OCI-LY7 (cell line): ENCODE results near the gene JPH3. TPM values are rescaled to one million over a fixed set of nuclear protein-coding genes. Genes with fewer than 3 reads are reported as not detected.

Experiments
- BruUV-seq: library from RNA; stranded (reverse); fragments of 400-500 nt; replicated peaks from 2 replicates; lab custom pipeline; 2021; lab: Mats Ljungman, UMichigan
- CTCF ChIA-PET: fragments of 300-600 bp; sonication (Branson Sonifier 250); formaldehyde crosslinking; loops from one replicate; lab custom pipeline; 2022; ENCODE audit warnings: antibody characterized with exemption; ENCODE audit not compliant: unreplicated experiment; lab: Charles Lee
- POLR2A ChIA-PET: fragments of 300-600 bp; sonication (Branson Sonifier 250); formaldehyde crosslinking; loops from one replicate; lab custom pipeline; 2022; ENCODE audit warnings: antibody characterized with exemption; lab: Charles Lee
- DNase-seq: peaks from one replicate; pipeline ENCODE4 v3.0.0-alpha.2; 2015; ENCODE audit warnings: low spot score
- H2AFZ ChIP-seq: fragments of 200-600 bp; sonication (generic), shearing (Covaris generic); 2 replicates; pipeline ENCODE4 v1.6.1; 2014; ENCODE audit warnings: mild to moderate bottlenecking, antibody characterized with exemption, low read length, moderate library complexity
- H3K27ac ChIP-seq: fragments of 200-600 bp; sonication (generic); 2 replicates; pipeline ENCODE4 v1.5.1; 2014; ENCODE audit warnings: mixed run types, low read depth, mild to moderate bottlenecking, moderate library complexity, low read length, inconsistent platforms; ENCODE audit not compliant: poor library complexity, severe bottlenecking
- H3K36me3 ChIP-seq: fragments of 200-600 bp; sonication (generic); 2 replicates; pipeline ENCODE4 v1.6.1; 2014; ENCODE audit warnings: mild to moderate bottlenecking, antibody characterized with exemption, low read length, moderate library complexity, mixed read lengths; ENCODE audit not compliant: insufficient read depth
- H3K4me1 ChIP-seq: fragments of 200-600 bp; sonication (generic); 2 replicates; pipeline ENCODE4 v1.5.1; 2014; ENCODE audit warnings: mild to moderate bottlenecking, low read length; ENCODE audit not compliant: insufficient read depth, poor library complexity, severe bottlenecking
- H3K4me2 ChIP-seq: fragments of 200-600 bp; sonication (generic); 2 replicates; pipeline ENCODE4 v1.6.1; 2014; ENCODE audit warnings: mild to moderate bottlenecking, low read length
- H3K4me3 ChIP-seq: fragments of 200-600 bp; sonication (generic); 2 replicates; pipeline ENCODE4 v1.5.1; 2014; ENCODE audit warnings: mild to moderate bottlenecking, low read depth, low read length; ENCODE audit not compliant: poor library complexity, severe bottlenecking
- H3K79me2 ChIP-seq: fragments of 200-600 bp; sonication (generic); 2 replicates; pipeline ENCODE4 v1.6.1; 2016; ENCODE audit warnings: low read depth, mild to moderate bottlenecking, low read length, moderate library complexity, mixed read lengths; ENCODE audit not compliant: insufficient read depth
- H3K9me2 ChIP-seq: fragments of 200-600 bp; sonication (generic); 2 replicates; pipeline ENCODE4 v1.6.1; 2016; ENCODE audit warnings: mild to moderate bottlenecking, low read length, mixed read lengths; ENCODE audit not compliant: insufficient read depth
- H3K9me3 ChIP-seq: fragments of 200-600 bp; sonication (generic); 2 replicates; pipeline ENCODE4 v1.6.1; 2014; ENCODE audit warnings: mild to moderate bottlenecking, mixed run types, low read length, mixed read lengths
- H4K20me1 ChIP-seq: fragments of 200-600 bp; sonication (generic); 2 replicates; pipeline ENCODE4 v1.6.1; 2014; ENCODE audit warnings: mild to moderate bottlenecking, antibody characterized with exemption, low read length, moderate library complexity, mixed read lengths; ENCODE audit not compliant: insufficient read depth
- CTCF ChIP-seq: fragments of 200-600 bp; sonication (generic); conservative IDR thresholded peaks from 2 replicates; pipeline ENCODE4 v1.5.1; 2014; ENCODE audit warnings: mild to moderate bottlenecking, antibody characterized with exemption, low read length, moderate library complexity, mixed read lengths
- EZH2phosphoT487 ChIP-seq: fragments of 200-600 bp; sonication (generic); IDR thresholded peaks from 2 replicates; pipeline ENCODE4 v1.6.1; 2018; ENCODE audit warnings: low read depth, borderline replicate concordance, mild to moderate bottlenecking, mixed run types, antibody characterized with exemption, low read length, moderate library complexity, mixed read lengths
- intact Hi-C: fragments of 100-400 bp; cut with micrococcal nuclease; formaldehyde crosslinking; loops from one replicate; pipeline ENCODE4 v1.10.0; 2022; ENCODE audit not compliant: unreplicated experiment
- total RNA-seq, 2 experiments: library from RNA; depleted of rRNA in 1 of 2; stranded (reverse); fragments of >200 nt in 1 of 2; shearing (Covaris generic) in 1 of 2; gene quantifications; 2 replicates each; pipeline ENCODE4 v1.2.3, GENCODE V29; 2014 to 2022

The JPH3 gene
- total RNA-seq, 2 experiments from 2014 or later = not detected

- Histone ChIP-seq H3K27ac (no peak overlapping the region), H3K4me3 (no peak overlapping the region), H3K9me2 (no peaks in the 10 kb centered on the region), H3K4me2 (no peak overlapping the region), H2AFZ (no peak overlapping the region), H3K79me2 (no peaks in the 10 kb centered on the region), H3K9me3 (no peaks in the 10 kb centered on the region), H3K36me3 (no peaks in the 10 kb centered on the region), H4K20me1 (no peaks in the 10 kb centered on the region), H3K4me1 (no peaks in the 10 kb centered on the region)
- no TSS peak for BruUV-seq
- peak; percentile 23 for DNase-seq
- intact Hi-C loops = no loop called here
- ChIA-PET POLR2A (no interaction called here), CTCF (no interaction called here)
- TF ChIP-seq CTCF = no peak
Measured at GRCh38 chr16:87608400-87608985, 6.2 kb downstream of the JPH3 start.

GRCh38 chr16:87610026-87610425, 7.7 kb downstream of the JPH3 start:
- no peaks in the 10 kb centered on the region for H3K36me3 ChIP-seq
- CTCF ChIA-PET = no interaction called here
- no TSS peak for BruUV-seq

GRCh38 chr16:87611456-87611855, 9.1 kb downstream of the JPH3 start:
- POLR2A ChIA-PET = no interaction called here

More at GRCh38 chr16:87610026-87610425, 7.7 kb downstream of the JPH3 start:
- H3K4me3 ChIP-seq = no peak overlapping the region
- no peaks in the 10 kb centered on the region for H3K4me1 ChIP-seq
- H3K27ac ChIP-seq = no peak overlapping the region
- POLR2A ChIA-PET = no interaction called here
- TF ChIP-seq EZH2phosphoT487 = no peak
- TF ChIP-seq CTCF = no peak
- no peak overlapping the region for H2AFZ ChIP-seq
- intact Hi-C loops = no loop called here
- no peaks in the 10 kb centered on the region for H3K9me2 ChIP-seq
- no peaks in the 10 kb centered on the region for H4K20me1 ChIP-seq
- no peak for DNase-seq
- H3K79me2 ChIP-seq = no peaks in the 10 kb centered on the region
- no peaks in the 10 kb centered on the region for H3K9me3 ChIP-seq
- no peak overlapping the region for H3K4me2 ChIP-seq

More at GRCh38 chr16:87611456-87611855, 9.1 kb downstream of the JPH3 start:
- Histone ChIP-seq H4K20me1 (no peaks in the 10 kb centered on the region), H3K27ac (no peak overlapping the region), H3K36me3 (no peaks in the 10 kb centered on the region), H3K9me2 (no peaks in the 10 kb centered on the region), H3K4me1 (no peaks in the 10 kb centered on the region), H3K4me2 (no peak overlapping the region), H3K79me2 (no peaks in the 10 kb centered on the region), H3K9me3 (no peaks in the 10 kb centered on the region), H2AFZ (no peak overlapping the region), H3K4me3 (no peak overlapping the region)
- CTCF ChIA-PET = no interaction called here
- intact Hi-C loops = no loop called here
- DNase-seq = no peak
- TF ChIP-seq EZH2phosphoT487 = no peak
- TF ChIP-seq CTCF = no peak
- no TSS peak for BruUV-seq
